ENCODE measurements around the gene PPFIBP2. TPM values are rescaled to one million over a fixed set of nuclear protein-coding genes. Genes with fewer than 3 reads are reported as not detected.
A peak's percentile ranks its signal among the peaks of the same experiment; 100 is the strongest.

Gene PPFIBP2
- total and polyA plus RNA-seq, 2 of the 13 experiments (the other 11 are each of a cell fraction or from before 2014, with no cell fraction given), result 15.0 to 52.5 TPM

GRCh38 chr11:7577291-7578190 is 63.7 kb downstream of the PPFIBP2 start:
- no peak for FAIRE-seq
- TF ChIP-seq ZBTB4 (CRISPR knock-in tag; IDR thresholded peaks at IDR 0.05; ENCODE audit: borderline replicate concordance) (peak; percentile 33; the same call in 1 of the 2 replicates), ZNF773 (CRISPR knock-in tag; IDR thresholded peaks at IDR 0.05; ENCODE audit: borderline replicate concordance) (no peak), ZNF280B (CRISPR knock-in tag; IDR thresholded peaks at IDR 0.05; ENCODE audit: borderline replicate concordance) (no peak), ZBTB43 (CRISPR knock-in tag; conservative IDR thresholded peaks at IDR 0.05) (no peak), MAF1 (CRISPR knock-in tag; IDR thresholded peaks at IDR 0.05; ENCODE audit: borderline replicate concordance) (no peak)
- Histone ChIP-seq H3K27me3 (ENCODE audit: control insufficient read depth in 1 of 2, insufficient read depth in 2 of 2, low read length in 2 of 2) (no peaks in the 10 kb centered on the region), H3K4me2 (ENCODE audit: low read depth, low read length) (peak overlapping the region; percentile 92; the same call in 1 of the 2 replicates), H3K27ac (ENCODE audit: extremely low read length, insufficient read depth, low read length) (no peak overlapping the region), H3K4me3 (replicated peaks in 1 of 3; ENCODE audit: insufficient read depth in 1 of 3, low read depth in 2 of 3, low read length in 3 of 3) (no peak overlapping the region; a peak in 1 of 6 replicates), H2AFZ (ENCODE audit: low read length) (no peak overlapping the region), H3K9ac (ENCODE audit: insufficient read depth, low read depth, low read length) (peak overlapping the region; percentile 69; the same call in 1 of the 2 replicates), H3K36me3 (replicated peaks in 1 of 2; ENCODE audit: control insufficient read depth in 1 of 2, insufficient read depth in 2 of 2, low read length in 2 of 2) (peaks cover 2 to 7% of the 10 kb centered on the region in 2 experiments; a peak in 1 of 5 replicates), H3K9me3 (ENCODE audit: low read length) (no peaks in the 10 kb centered on the region), H3K4me1 (ENCODE audit: insufficient read depth, low read length) (peaks cover 82% of the 10 kb centered on the region), H4K20me1 (ENCODE audit: insufficient read depth, low read length) (no peaks in the 10 kb centered on the region), H3K79me2 (ENCODE audit: insufficient read depth, low read length) (peaks cover 41% of the 10 kb centered on the region)
- intact Hi-C loops (cut with micrococcal nuclease; ENCODE audit: unreplicated experiment), result no loop called here
- DNase-seq (ENCODE audit: low spot score), result no peak
- CTCF ChIA-PET (ENCODE audit: low intra/inter-chr PET ratio, low total read pairs), result no interaction called here
- in situ Hi-C loops (cut with HindIII; ENCODE audit: extremely low pct_ligation_motif_present, low pct_unique_long_range_greater_than_20kb), result no loop called here
- WGBS (ENCODE audit: low lambda C conversion rate), result 90% methylated on average over 16 of the region's 16 CpGs
- ATAC-seq, result no peak
- POLR2A ChIA-PET, result interaction anchor here (0.8 to 6.0 kb wide), 2 partner anchors 23 to 25 kb away, joined by 3 to 115 read pairs; no protein-coding TSS in a partner anchor
- BruUV-seq (replicated peaks), result no TSS peak
